AG04449 (cell line): ENCODE measurements around the gene TGFBI.

ENCODE experiments used
- CTCF ChIA-PET: fragments of 350-600 bp; formaldehyde crosslinking; extraction: SDS; loops from one replicate; lab custom pipeline; 2021; ENCODE audit warnings: antibody characterized with exemption; lab: Yijun Ruan, JAX
- POLR2A ChIA-PET: fragments of 400-600, 350-600 bp; formaldehyde crosslinking; extraction: SDS; loops from one replicate; lab custom pipeline; 2020; ENCODE audit warnings: antibody characterized with exemption, inconsistent platforms; lab: Yijun Ruan, JAX
- DNase-seq: peaks from one replicate; pipeline ENCODE4 v3.0.0-alpha.2; 2010; ENCODE audit warnings: low read depth, low spot score
- H3K4me3 ChIP-seq: 2 replicates; pipeline ENCODE4 v1.5.1; 2011; ENCODE audit warnings: low read depth, mild to moderate bottlenecking, control low read depth, low read length
- TF ChIP-seq, protein P1 (sequence below): IDR thresholded peaks from one replicate; pipeline ENCODE4 v1.5.1; 2011; ENCODE audit warnings: mild to moderate bottlenecking, moderate library complexity, low read length, control low read depth, inconsistent platforms; ENCODE audit not compliant: insufficient read depth; ENCODE audit errors: missing control alignments

The TGFBI gene

DNA sequence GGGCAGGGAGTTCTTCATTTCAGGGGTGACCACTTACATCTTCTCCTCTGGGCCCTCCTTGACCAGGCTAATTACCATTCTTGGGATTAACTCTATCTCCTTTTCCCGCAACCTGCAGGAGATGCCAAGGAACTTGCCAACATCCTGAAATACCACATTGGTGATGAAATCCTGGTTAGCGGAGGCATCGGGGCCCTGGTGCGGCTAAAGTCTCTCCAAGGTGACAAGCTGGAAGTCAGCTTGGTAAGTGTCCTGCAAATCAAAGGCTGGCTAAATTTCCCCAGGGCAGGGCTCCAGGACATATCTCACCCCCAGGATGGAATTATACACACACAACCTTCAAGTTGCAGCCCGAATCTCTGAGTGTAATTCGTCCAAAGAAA lies 30.2 kb downstream of the TGFBI start:
- TF ChIP-seq, protein P1, sequence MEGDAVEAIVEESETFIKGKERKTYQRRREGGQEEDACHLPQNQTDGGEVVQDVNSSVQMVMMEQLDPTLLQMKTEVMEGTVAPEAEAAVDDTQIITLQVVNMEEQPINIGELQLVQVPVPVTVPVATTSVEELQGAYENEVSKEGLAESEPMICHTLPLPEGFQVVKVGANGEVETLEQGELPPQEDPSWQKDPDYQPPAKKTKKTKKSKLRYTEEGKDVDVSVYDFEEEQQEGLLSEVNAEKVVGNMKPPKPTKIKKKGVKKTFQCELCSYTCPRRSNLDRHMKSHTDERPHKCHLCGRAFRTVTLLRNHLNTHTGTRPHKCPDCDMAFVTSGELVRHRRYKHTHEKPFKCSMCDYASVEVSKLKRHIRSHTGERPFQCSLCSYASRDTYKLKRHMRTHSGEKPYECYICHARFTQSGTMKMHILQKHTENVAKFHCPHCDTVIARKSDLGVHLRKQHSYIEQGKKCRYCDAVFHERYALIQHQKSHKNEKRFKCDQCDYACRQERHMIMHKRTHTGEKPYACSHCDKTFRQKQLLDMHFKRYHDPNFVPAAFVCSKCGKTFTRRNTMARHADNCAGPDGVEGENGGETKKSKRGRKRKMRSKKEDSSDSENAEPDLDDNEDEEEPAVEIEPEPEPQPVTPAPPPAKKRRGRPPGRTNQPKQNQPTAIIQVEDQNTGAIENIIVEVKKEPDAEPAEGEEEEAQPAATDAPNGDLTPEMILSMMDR, result no peak
- ChIA-PET POLR2A (interaction anchor here (0.8 to 1.9 kb wide), 4 partner anchors 26 to 42 kb away, joined by 3 to 9 read pairs (median 6); partner anchors contain the start of gene TGFBI), CTCF (interaction anchor here (0.8 to 4.0 kb wide), 15 partner anchors 13 to 169 kb away, joined by 3 to 36 read pairs (median 10); partner anchors contain the start of gene TGFBI)
- no peak overlapping the region for H3K4me3 ChIP-seq
- DNase-seq, result no peak

- no peak for DNase-seq
- ChIA-PET POLR2A (no interaction called here), CTCF (interaction anchor here (1.4 to 6.6 kb wide), 5 partner anchors 21 to 170 kb away, joined by 3 to 46 read pairs (median 18); no protein-coding TSS in a partner anchor)
- TF ChIP-seq, protein P1, result no peak
- no peak overlapping the region for H3K4me3 ChIP-seq
These were observed 32.2 kb downstream of the TGFBI start for GRCh38 chr5:136060963-136061362.

DNA sequence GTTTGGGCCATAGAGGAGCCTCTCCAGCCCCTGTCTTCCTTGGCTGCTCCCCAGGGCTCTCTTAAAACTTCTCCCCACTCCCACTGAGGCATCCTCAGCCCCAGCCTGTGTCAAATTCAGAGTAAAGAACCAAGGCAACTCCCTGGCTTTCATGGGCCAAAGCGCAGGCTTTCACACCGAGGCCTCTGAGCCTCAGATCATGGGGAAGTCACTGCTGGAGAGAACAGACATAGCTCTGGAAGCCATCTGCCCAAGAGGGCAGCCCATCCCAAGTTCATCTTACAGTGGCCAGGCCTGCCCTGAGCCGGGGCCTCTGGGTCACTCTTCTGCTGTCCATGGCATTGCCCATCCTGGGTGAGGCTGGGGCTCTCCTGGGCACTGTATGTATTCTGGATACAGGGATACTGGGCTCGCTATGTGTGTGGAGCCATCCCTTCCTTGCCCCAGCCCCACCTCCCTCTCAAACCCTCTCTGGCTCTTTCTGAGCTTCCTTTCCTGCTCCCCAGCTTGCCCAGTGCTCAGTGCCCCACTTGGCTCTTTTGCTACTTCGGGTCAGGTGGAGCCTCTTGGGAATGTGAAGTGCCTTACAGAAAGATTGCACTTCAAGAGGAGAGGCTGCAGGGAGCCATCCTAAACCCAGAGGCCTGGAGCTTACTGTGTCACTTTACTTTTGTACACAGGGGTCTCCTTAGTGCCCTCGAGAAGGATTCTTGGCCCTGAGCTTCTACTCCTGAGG lies 33.0 kb downstream of the TGFBI start:
- DNase-seq, result no peak
- ChIA-PET CTCF (interaction anchor here (0.9 to 6.6 kb wide), 11 partner anchors 10 to 171 kb away, joined by 3 to 55 read pairs (median 4); no protein-coding TSS in a partner anchor), POLR2A (interaction anchor here (0.7 kb wide), 1 partner anchor 73 kb away, joined by 3 read pairs; no protein-coding TSS in a partner anchor)
- H3K4me3 ChIP-seq, result no peak overlapping the region
- TF ChIP-seq, protein P1, result no peak

DNA sequence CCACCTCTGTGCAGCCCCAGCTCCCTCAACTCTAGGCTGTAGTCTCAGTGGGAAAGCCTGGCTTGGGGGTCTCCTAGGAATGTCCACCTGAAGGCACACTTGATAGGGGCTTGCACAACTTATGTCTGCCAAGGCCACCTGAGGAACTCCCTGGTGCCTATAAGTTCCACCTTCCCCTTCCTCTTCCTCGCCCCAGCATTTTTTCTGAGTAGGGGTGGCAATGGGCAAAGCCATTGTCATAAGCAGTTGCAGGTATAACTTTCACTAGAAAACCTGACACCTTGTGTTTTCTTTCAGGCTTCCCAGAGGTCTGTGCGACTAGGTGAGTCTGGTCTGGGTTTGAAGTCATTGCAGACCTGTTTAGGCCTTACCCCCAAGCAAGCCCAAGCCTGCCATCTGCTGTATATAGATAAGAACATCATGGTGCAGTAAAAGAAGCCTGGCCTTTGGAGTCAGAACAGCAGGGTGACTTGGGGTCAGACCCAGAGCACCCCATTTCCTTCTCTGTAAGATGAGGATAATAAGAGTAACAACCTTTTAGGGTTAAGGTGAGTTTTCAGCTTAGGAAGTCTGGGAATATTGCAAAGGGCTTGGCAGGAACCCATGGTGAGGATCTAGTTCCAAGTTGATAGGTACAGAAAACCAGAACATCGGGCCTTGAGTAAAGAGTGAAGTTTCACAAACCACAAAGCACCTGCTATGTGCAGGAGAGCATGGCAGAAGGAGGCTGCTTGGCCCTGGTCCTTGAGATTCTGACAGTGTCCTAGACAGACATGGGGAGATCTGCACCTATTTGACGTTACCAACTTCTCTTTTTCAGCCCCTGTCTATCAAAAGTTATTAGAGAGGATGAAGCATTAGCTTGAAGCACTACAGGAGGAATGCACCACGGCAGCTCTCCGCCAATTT lies 33.8 kb downstream of the TGFBI start:
- CTCF ChIA-PET, result interaction anchor here (0.6 to 6.6 kb wide), 23 partner anchors 9 to 181 kb away, joined by 3 to 55 read pairs (median 4); partner anchors contain the start of gene LECT2
- TF ChIP-seq, protein P1, result peak; percentile 38
- DNase-seq, result no peak
- H3K4me3 ChIP-seq, result no peak overlapping the region
- POLR2A ChIA-PET, result interaction anchor here (0.7 kb wide), 1 partner anchor 74 kb away, joined by 3 read pairs; no protein-coding TSS in a partner anchor

DNA sequence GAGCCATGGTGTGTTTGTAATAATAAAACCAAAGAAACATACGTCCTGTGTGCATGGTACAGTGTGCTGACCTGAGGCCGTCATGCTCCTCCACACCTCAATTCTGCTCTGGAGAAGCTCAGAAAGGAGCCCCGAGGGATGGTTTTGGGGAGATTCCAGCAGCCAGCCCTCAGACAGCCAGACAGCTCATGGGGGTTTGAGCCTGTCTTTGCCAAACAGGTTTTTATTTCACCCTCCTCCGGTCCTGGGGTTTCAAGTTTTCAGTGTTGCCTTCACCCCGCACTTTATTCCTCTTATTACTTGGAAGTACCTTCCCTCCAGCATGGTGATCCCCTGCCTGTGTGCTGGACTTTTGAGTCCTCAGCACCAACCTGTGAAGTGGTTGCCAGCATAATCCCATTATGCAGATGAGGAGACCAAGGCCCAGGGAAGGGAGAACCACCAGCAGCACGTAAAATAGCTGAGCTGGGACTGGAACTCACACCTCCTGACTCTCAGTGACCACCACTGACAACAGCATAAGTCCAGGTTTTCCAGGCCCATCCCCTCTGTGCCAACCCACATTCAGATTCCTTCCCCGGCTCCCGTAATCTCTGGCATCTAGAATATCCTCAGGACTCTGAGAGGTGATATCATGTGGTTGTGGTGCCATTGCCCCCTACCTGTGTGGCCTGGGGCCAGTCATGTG lies 35.1 kb downstream of the TGFBI start:
- CTCF ChIA-PET, result interaction anchor here (0.7 to 6.6 kb wide), 19 partner anchors 9 to 182 kb away, joined by 3 to 55 read pairs (median 6); partner anchors contain the start of gene LECT2
- TF ChIP-seq, protein P1, result no peak
- DNase-seq, result no peak
- H3K4me3 ChIP-seq, result no peak overlapping the region
- POLR2A ChIA-PET, result interaction anchor here (0.7 kb wide), 1 partner anchor 1039 kb away, joined by 3 read pairs; no protein-coding TSS in a partner anchor
